OCI-LY1 (cell line): ENCODE measurements around the gene BAIAP2L2.

Experiments used
- CTCF ChIP-seq: fragments of 200-600 bp; sonication (generic), shearing (Covaris generic); IDR thresholded peaks from 2 replicates; pipeline ENCODE4 v1.5.1; 2017; ENCODE audit warnings: mild to moderate bottlenecking, antibody characterized with exemption, low read length, moderate library complexity, mixed read lengths
- EZH2 ChIP-seq: fragments of 200-600 bp; sonication (generic), shearing (Covaris generic); IDR thresholded peaks from 2 replicates; pipeline ENCODE4 v1.8.0; 2017; ENCODE audit warnings: borderline replicate concordance, mixed run types, mild to moderate bottlenecking, antibody characterized with exemption, low read length, moderate library complexity, mixed read lengths

GRCh38 chr22:38079804-38080203, 30.7 kb downstream of the BAIAP2L2 start:
- no peak for TF ChIP-seq CTCF
- no peak for TF ChIP-seq EZH2
